ENCODE results near the gene DIAPH3. TPM values are rescaled to one million over a fixed set of nuclear protein-coding genes. Genes with fewer than 3 reads are reported as not detected.

Gene DIAPH3
- total RNA-seq, 1 donor from 2014 or later: 0.32 TPM

DNA sequence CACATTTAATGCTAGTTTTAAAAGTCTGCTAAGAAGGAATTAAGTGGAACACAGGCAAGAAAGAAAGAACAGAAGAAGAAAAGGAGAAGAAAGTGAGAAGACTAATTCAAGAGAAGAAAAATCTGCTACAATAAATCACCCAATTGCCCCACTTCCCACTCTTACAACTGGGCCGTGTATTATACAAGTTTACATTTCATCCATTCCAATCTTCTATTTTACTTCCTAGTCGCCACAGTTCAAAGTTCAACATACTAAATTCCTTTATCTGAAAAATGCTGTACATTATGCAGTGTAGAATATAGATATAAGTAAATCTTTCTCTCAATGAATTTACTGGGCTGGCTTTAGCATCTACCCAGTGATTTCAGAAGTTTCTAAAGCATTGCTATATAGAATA, 328.2 kb downstream of the DIAPH3 start:
- no peaks in the 10 kb centered on the region for H3K4me1 ChIP-seq
- no peak overlapping the region for H3K27ac ChIP-seq
- H3K4me3 ChIP-seq: no peak overlapping the region
- TF ChIP-seq, protein P1, sequence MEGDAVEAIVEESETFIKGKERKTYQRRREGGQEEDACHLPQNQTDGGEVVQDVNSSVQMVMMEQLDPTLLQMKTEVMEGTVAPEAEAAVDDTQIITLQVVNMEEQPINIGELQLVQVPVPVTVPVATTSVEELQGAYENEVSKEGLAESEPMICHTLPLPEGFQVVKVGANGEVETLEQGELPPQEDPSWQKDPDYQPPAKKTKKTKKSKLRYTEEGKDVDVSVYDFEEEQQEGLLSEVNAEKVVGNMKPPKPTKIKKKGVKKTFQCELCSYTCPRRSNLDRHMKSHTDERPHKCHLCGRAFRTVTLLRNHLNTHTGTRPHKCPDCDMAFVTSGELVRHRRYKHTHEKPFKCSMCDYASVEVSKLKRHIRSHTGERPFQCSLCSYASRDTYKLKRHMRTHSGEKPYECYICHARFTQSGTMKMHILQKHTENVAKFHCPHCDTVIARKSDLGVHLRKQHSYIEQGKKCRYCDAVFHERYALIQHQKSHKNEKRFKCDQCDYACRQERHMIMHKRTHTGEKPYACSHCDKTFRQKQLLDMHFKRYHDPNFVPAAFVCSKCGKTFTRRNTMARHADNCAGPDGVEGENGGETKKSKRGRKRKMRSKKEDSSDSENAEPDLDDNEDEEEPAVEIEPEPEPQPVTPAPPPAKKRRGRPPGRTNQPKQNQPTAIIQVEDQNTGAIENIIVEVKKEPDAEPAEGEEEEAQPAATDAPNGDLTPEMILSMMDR (IDR thresholded peaks at IDR 0.05): no peak
- intact Hi-C loops (cut with DNase I): no loop called here
- no peaks in the 10 kb centered on the region for H3K36me3 ChIP-seq
- H3K27me3 ChIP-seq: no peaks in the 10 kb centered on the region
- H3K9me3 ChIP-seq: peaks cover 0 to 8% of the 10 kb centered on the region in 2 donors
- DNase-seq (ENCODE audit: low spot score in 2 of 2): no peak

- no peaks in the 10 kb centered on the region for H3K4me1 ChIP-seq
- DNase-seq (ENCODE audit: low spot score in 2 of 2): no peak
- TF ChIP-seq, protein P1 (IDR thresholded peaks at IDR 0.05): no peak
- H3K9me3 ChIP-seq: peaks cover 0 to 8% of the 10 kb centered on the region in 2 donors
- no peak overlapping the region for H3K4me3 ChIP-seq
- no peaks in the 10 kb centered on the region for H3K36me3 ChIP-seq
- no peak overlapping the region for H3K27ac ChIP-seq
- intact Hi-C loops (cut with DNase I): no loop called here
- H3K27me3 ChIP-seq: no peaks in the 10 kb centered on the region
Measured at GRCh38 chr13:59834801-59835200, 328.9 kb downstream of the DIAPH3 start.

DNA sequence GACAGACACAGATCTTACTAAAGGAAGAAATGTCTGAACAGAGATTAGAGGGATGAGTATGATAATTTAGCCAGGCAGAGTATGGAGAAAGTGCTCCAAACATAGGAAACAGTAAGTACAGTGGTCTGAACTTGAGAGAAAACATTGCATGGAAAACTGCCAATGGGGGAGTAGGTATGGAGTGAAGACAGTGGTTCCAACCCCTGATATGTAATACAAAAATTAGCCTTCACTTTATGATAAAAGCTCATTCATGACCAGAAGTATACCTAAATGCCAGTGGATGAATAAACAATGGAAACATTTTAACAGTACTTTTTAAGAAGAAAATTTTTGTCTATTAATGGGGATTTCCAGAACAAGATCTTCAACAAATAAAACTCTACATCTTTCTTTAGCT, 334.0 kb downstream of the DIAPH3 start:
- H3K27me3 ChIP-seq: no peaks in the 10 kb centered on the region
- intact Hi-C loops (cut with DNase I): no loop called here

DNA sequence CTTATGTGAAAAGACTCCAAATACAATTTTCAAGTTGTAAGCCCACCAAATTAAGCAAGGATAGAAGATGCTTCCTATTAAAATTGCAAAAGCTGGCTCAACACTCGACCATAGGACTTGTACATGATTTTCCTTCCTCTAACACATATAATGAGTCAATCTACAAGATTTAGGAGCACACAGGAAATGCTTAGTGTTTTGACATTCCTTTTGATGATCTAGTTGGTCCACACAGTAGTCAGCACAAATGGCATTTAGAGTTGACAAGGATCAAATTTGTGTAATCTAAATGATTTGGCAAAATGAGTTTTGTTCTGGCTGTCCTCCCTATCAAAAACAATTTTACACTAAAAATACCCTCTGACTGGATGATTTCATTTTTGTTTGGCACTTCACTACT, 340.2 kb downstream of the DIAPH3 start:
- TF ChIP-seq, protein P1 (IDR thresholded peaks at IDR 0.05): no peak
- intact Hi-C loops (cut with DNase I): no loop called here
- H3K4me1 ChIP-seq: no peaks in the 10 kb centered on the region
- H3K9me3 ChIP-seq: no peaks in the 10 kb centered on the region
- no peaks in the 10 kb centered on the region for H3K27me3 ChIP-seq
- no peak overlapping the region for H3K4me3 ChIP-seq
- H3K36me3 ChIP-seq: no peaks in the 10 kb centered on the region
- H3K27ac ChIP-seq: no peak overlapping the region
- DNase-seq (ENCODE audit: low spot score in 2 of 2): no peak

More for the DNA sequence above, 334.0 kb downstream of the DIAPH3 start:
- TF ChIP-seq, protein P1 (IDR thresholded peaks at IDR 0.05): no peak
- Histone ChIP-seq H3K9me3 (peaks cover 0 to 6% of the 10 kb centered on the region in 2 donors), H3K27ac (no peak overlapping the region), H3K36me3 (no peaks in the 10 kb centered on the region), H3K4me3 (no peak overlapping the region), H3K4me1 (no peaks in the 10 kb centered on the region)
- no peak for DNase-seq (ENCODE audit: low spot score in 2 of 2)

DNA sequence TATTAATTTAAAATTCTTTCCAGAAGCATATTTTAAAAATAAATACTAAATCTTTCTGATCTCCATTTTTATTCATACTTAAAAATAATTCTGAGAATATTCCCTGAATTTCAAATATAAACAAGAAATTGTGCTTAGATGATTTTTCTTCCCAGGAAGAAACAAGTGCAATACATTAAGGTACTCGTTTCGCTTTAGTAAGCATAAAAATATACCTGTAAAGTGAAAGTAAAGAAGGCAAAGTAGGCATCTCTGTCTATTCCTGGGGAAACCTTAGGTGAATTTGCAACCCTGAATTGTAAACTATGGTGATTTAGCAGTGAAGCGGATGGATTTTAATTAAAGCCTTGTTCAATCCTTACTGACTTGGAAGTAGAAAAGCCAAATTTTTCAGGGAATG, 354.2 kb downstream of the DIAPH3 start:
- intact Hi-C loops (cut with DNase I): no loop called here
- Histone ChIP-seq H3K9me3 (no peaks in the 10 kb centered on the region), H3K4me1 (no peaks in the 10 kb centered on the region), H3K27me3 (no peaks in the 10 kb centered on the region), H3K27ac (no peak overlapping the region), H3K36me3 (no peaks in the 10 kb centered on the region), H3K4me3 (no peak overlapping the region)
- TF ChIP-seq, protein P1 (IDR thresholded peaks at IDR 0.05): no peak
- DNase-seq (ENCODE audit: low spot score in 2 of 2): no peak

DNA sequence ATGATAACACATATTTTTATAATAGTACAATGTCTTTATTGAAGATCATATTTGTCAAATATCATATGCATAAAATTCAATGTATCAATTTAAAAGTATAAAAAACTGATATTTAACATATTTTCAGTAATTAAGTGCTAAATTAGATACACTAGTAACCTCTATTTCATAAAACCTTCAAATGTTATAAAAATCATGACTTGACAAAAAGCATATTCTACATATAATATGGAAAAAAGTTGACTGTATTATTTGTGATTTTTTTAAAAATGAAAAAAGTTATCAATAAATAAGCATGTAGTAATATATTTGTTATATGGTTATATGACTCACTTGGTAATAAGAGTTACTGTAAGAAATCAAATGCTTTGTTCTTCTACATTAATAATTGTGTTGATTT, 356.9 kb downstream of the DIAPH3 start:
- Histone ChIP-seq H3K27me3 (no peaks in the 10 kb centered on the region), H3K36me3 (no peaks in the 10 kb centered on the region), H3K9me3 (no peaks in the 10 kb centered on the region), H3K4me1 (no peaks in the 10 kb centered on the region), H3K4me3 (no peak overlapping the region), H3K27ac (no peak overlapping the region)
- intact Hi-C loops (cut with DNase I): no loop called here
- no peak for DNase-seq (ENCODE audit: low spot score in 2 of 2)
- TF ChIP-seq, protein P1 (IDR thresholded peaks at IDR 0.05): no peak
